GM06990 (cell line): ENCODE data around the gene RSPO1.

Experiments used
- DNase-seq: peaks from one replicate; pipeline ENCODE4 v3.0.0-alpha.2; 2011; ENCODE audit not compliant: insufficient read length; ENCODE audit errors: extremely low read depth
- H3K27me3 ChIP-seq: replicated peaks from 2 replicates; pipeline ENCODE4 v1.6.0; 2011; ENCODE audit warnings: low read length; ENCODE audit not compliant: control insufficient read depth, insufficient read depth
- H3K36me3 ChIP-seq: 2 replicates; pipeline ENCODE4 v1.5.1; 2011; ENCODE audit warnings: low read length; ENCODE audit not compliant: control insufficient read depth, insufficient read depth
- H3K4me3 ChIP-seq: replicated peaks from 2 replicates; pipeline ENCODE4 v1.5.1; 2011; ENCODE audit warnings: low read depth, mild to moderate bottlenecking, control low read depth, low read length
- TF ChIP-seq, protein P1 (sequence below): IDR thresholded peaks from 2 replicates; pipeline ENCODE4 v1.5.1; 2011; ENCODE audit warnings: low read length, control low read depth, mild to moderate bottlenecking, inconsistent platforms; ENCODE audit not compliant: insufficient read depth, poor library complexity, severe bottlenecking

The RSPO1 gene

DNA sequence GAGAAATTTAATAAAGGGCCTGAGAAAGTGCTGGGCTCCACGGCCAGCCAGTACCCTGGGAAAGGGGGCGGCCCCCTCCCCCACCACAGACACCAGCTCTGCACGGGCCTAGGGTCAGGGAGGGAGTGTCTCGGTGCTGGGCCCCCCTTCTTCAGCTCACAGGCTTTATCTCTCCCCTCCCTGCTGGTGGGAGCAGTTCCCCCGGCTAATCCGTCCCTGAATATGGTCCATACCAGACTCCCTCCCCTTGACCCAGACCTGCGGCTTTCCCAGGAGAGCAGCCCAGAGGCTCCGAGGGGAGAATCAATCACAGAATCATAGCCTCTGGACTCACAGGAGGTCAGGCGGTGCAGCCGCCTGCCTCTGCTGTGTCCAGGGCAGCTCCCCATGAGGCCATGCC is 26.0 kb upstream of the RSPO1 start:
- Histone ChIP-seq H3K27me3 (peaks cover 1% of the 10 kb centered on the region), H3K4me3 (no peak overlapping the region), H3K36me3 (no peaks in the 10 kb centered on the region)
- TF ChIP-seq, protein P1, sequence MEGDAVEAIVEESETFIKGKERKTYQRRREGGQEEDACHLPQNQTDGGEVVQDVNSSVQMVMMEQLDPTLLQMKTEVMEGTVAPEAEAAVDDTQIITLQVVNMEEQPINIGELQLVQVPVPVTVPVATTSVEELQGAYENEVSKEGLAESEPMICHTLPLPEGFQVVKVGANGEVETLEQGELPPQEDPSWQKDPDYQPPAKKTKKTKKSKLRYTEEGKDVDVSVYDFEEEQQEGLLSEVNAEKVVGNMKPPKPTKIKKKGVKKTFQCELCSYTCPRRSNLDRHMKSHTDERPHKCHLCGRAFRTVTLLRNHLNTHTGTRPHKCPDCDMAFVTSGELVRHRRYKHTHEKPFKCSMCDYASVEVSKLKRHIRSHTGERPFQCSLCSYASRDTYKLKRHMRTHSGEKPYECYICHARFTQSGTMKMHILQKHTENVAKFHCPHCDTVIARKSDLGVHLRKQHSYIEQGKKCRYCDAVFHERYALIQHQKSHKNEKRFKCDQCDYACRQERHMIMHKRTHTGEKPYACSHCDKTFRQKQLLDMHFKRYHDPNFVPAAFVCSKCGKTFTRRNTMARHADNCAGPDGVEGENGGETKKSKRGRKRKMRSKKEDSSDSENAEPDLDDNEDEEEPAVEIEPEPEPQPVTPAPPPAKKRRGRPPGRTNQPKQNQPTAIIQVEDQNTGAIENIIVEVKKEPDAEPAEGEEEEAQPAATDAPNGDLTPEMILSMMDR = no peak
- no peak for DNase-seq

DNA sequence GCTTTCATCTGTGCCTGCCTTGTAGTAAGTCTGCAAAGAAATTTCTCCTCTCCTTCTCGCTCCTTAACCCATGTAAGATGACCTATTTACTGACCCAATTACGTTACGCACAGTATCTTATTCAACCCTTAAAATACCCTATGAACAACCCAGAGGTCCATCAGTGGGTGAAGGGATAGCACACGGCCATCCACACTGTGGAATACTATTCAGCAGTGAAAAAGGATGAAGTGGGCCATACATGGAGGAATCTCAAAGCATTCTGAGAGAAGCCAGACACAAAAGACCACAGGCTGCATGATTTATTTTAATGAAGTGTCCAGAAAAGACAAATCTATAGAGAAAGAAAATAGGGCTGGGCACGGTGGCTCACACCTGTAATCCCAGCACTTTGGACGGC is 23.8 kb upstream of the RSPO1 start:
- TF ChIP-seq, protein P1 = no peak
- Histone ChIP-seq H3K27me3 (peaks cover 1% of the 10 kb centered on the region), H3K36me3 (no peaks in the 10 kb centered on the region), H3K4me3 (no peak overlapping the region)
- DNase-seq = no peak

DNA sequence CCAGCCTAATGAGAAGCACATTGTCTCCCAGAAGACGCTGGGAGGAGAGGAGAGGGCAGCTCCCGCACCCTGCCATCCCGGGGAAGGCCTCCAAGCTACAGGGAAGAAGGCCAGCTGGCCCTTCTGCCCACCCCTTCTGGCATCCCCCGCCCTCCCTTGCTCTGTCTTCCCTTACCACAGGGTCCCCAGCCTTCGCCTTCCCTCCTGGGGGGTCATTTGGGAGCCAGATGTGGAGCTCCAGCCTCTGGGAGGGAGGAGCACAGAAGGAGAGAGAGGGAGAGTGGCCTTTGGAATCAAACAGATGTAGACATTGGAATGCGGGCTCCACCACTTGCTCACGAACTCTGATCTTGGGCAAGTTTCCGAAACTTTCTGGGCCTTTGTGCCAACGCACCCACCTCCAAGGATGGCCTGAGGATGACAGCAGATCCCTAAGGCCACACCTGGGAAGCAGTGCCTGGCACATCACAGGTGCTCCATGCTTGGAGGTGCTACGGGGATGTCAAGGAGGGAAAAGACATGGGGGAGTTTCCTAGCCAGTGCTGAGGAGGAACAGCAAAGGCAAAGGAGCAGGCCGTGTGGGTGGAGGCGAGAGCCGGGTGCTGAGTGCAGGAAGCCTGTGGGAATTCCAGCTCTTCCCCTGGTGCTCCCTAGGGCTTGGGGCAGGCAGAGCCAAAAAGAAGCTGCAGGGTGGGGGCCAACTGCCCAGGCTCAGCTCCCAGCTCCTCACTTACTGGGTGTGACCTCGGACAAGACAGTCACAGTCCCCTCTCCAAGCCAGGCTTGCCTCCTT is 23.1 kb upstream of the RSPO1 start:
- Histone ChIP-seq H3K36me3 (no peaks in the 10 kb centered on the region), H3K27me3 (peaks cover 1% of the 10 kb centered on the region), H3K4me3 (no peak overlapping the region)
- DNase-seq = no peak
- TF ChIP-seq, protein P1 = no peak

DNA sequence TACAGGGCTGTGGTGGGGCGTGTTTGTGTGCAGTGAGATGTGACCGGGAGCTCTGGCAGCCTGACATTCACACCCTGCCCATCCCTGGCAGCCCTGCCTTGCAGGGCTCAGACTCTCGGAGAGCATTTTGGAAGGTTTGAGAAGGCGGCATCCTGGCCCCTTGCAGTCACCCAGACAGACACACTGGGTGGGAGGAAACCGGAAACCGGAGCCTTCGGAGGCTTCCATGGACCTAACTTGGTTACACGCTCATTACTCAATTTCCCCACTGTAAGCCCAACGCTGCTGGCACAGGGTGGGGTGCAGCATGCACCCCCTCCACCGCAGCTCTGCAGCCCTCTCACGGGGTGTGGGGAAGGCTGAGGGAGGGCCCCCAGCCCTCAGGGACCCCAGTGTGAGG is 22.2 kb upstream of the RSPO1 start:
- DNase-seq = no peak
- Histone ChIP-seq H3K27me3 (peaks cover 1% of the 10 kb centered on the region), H3K4me3 (no peak overlapping the region), H3K36me3 (no peaks in the 10 kb centered on the region)
- TF ChIP-seq, protein P1 = no peak

DNA sequence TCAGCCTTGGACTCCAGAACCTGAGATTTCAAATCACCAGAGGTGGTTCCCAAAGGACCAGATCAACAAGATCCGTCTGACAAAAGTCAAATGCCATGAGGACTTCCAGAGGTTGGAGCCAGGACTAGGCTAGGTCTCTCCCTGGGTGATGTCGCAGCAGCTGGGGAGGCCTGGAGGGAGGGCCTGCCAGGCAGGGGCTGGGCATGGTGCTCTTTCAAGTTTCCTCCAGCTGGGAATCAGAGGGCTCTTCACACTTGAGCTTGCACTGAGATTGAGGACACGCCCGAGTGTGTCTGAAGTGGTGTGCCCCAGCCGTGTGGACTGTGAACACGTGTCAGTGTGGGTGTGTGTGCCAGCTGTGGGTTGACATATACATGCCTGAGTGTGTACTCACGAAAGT is 21.3 kb upstream of the RSPO1 start:
- H3K4me3 ChIP-seq = no peak overlapping the region
- DNase-seq = no peak
- TF ChIP-seq, protein P1 = no peak
- peaks cover 1% of the 10 kb centered on the region for H3K27me3 ChIP-seq
- no peaks in the 10 kb centered on the region for H3K36me3 ChIP-seq
